Measurements from ENCODE around the gene DIAPH1. TPM values are rescaled to one million over a fixed set of nuclear protein-coding genes. Genes with fewer than 3 reads are reported as not detected.

Gene DIAPH1
- total and polyA plus RNA-seq, 11 donors, result 29.9 to 137 (median 61.5) TPM

DNA sequence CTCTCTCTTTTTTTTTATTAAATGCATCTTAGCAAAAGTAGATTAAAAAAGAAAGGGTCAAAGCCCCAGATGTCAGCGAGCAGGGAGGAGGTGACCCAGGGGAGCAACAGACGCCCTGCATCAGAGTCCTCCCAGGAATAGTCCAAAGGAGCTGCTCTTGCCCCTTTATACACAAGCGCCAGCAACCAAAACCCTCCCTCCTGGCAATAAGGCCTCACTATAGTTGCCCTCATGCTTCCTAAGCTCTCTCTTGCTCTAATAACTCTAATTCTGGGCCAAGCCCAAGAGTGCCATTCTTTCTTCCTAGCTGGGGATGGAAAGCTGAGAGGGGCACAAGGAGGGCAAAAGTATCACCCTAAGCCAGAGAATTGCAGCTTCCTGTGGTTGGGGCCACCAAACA, 103.7 kb downstream of the DIAPH1 start:
- no peak for TF ChIP-seq CTCF (IDR thresholded peaks at IDR 0.05)
- TF ChIP-seq POLR2A (IDR thresholded peaks at IDR 0.05), result no peak
- DNase-seq (no peak), ATAC-seq (no peak)
- Histone ChIP-seq H3K4me1 (peaks cover 14 to 81% (median 54%) of the 10 kb centered on the region in 12 donors), H3K9me3 (no peaks in the 10 kb centered on the region), H3K4me3 (no peak overlapping the region), H3K27ac (peak overlapping the region in 11 of 12 donors; percentile 48 to 96 (median 91)), H3K36me3 (peaks cover 0 to 70% (median 36%) of the 10 kb centered on the region in 9 donors), H3K27me3 (no peaks in the 10 kb centered on the region)
- intact Hi-C loops (cut with DNase I), result no loop called here
- 72 to 84% (median 78%) methylated on average over 3 of the region's 3 CpGs for WGBS, 4 donors

DNA sequence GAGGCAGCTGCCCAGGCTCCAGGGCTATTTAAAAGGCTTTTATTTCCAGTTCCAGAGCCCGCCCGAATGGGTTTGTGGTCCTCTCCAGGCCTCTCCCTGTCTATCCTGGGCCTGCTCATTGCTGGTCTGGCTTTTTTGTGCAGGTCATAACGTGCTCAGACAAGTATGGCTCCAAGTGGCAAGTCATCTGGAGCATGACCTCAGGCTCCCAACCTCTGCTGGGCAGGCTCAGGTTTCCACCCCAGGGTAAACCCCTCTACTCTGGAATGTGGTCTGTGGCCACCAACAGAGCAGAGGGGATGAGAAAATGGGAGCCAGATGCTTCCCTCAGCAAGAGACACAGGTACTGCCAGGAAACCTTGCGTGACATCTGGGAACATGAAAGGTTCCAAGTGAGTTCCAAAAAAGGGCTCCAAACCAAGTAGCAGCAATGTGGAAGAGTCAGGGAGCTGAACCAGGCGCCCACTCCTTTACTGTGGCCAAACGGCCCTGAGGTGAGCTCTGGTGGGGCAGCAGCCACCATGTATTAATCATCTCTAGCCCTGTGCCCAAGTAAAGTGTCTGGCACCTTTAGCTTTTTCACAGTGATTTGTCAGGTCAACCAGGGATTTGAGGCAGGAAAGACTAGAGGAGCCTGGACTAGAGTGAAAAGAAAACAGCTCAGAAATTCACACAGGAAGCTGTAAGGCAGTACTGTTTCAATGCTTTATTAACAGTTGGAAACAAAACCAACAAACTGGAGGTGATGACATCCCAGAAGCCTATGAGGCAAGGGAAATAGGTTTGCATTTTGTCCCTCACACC, 104.3 kb downstream of the DIAPH1 start:
- H3K4me3 ChIP-seq, result peak overlapping the region in 9 of 12 donors; percentile 33 to 67 (median 64)
- DNase-seq (no peak), ATAC-seq (peak in 3 of 4 donors; percentile 5 to 7 (median 6))
- 42 to 56% (median 48%) methylated on average over 3 to 6 of the region's 6 CpGs for WGBS, 4 donors
- no peaks in the 10 kb centered on the region for H3K27me3 ChIP-seq
- intact Hi-C loops (cut with DNase I), result loop anchor here in 6 of 10 donors (5.0 kb wide), 3 partner anchors 37 to 92 kb away; partner anchors contain the start of genes PCDHGC3 (in 5 of the 6) and PCDHGA11 (in 1 of the 6)
- peaks cover 0 to 64% (median 42%) of the 10 kb centered on the region in 9 donors for H3K36me3 ChIP-seq
- H3K9me3 ChIP-seq, result no peaks in the 10 kb centered on the region
- H3K27ac ChIP-seq, result peak overlapping the region in 11 of 12 donors; percentile 79 to 96 (median 91)
- peaks cover 14 to 81% (median 54%) of the 10 kb centered on the region in 12 donors for H3K4me1 ChIP-seq
- TF ChIP-seq CTCF (IDR thresholded peaks at IDR 0.05), result no peak
- no peak for TF ChIP-seq POLR2A (IDR thresholded peaks at IDR 0.05)

- Histone ChIP-seq H3K27me3 (no peaks in the 10 kb centered on the region), H3K27ac (peak overlapping the region; percentile 26 to 96 (median 88)), H3K4me1 (peaks cover 14 to 82% (median 59%) of the 10 kb centered on the region in 12 donors), H3K9me3 (no peaks in the 10 kb centered on the region), H3K36me3 (peaks cover 0 to 57% (median 39%) of the 10 kb centered on the region in 9 donors), H3K4me3 (peak overlapping the region; percentile 33 to 67 (median 60))
- DNase-seq, result peak; percentile 78 to 86 (median 85)
- peak; percentile 33 to 73 (median 51) for ATAC-seq
- intact Hi-C loops (cut with DNase I), result loop anchor here in 6 of 10 donors (5.0 kb wide), 3 partner anchors 36 to 91 kb away; partner anchors contain the start of genes PCDHGC3 (in 5 of the 6) and PCDHGA11 (in 1 of the 6)
- 7 to 15% (median 7%) methylated on average over 29 of the region's 29 CpGs for WGBS, 4 donors
- TF ChIP-seq CTCF (IDR thresholded peaks at IDR 0.05) (no peak), POLR2A (IDR thresholded peaks at IDR 0.05) (no peak)
Measured at GRCh38 chr5:141513627-141514329, 105.0 kb downstream of the DIAPH1 start.
